Gastrocnemius medialis (tissue), 4 donors: Measurements from ENCODE around the gene EDC4.

ENCODE experiments used
- CTCF ChIP-seq, 5 experiments: fragments of 450-650 bp in 3 of 5; fragments of 200-600 bp in 2 of 5; sonication (generic) in 2 of 5; IDR thresholded peaks in 4 of 5; conservative IDR thresholded peaks in 1 of 5; 1 replicate in 4 of 5; 2 replicates in 1 of 5; pipeline ENCODE4 v1.5.1; 2016 to 2019; ENCODE audit warnings: antibody characterized with exemption in 5 of 5, mild to moderate bottlenecking in 3 of 5, moderate library complexity in 3 of 5
- POLR2A ChIP-seq, 2 donors: fragments of 450-650 bp; IDR thresholded peaks; one replicate each; pipeline ENCODE4 v1.6.1; 2017; ENCODE audit warnings: antibody characterized with exemption in 2 of 2, mild to moderate bottlenecking in 2 of 2, moderate library complexity in 2 of 2

DNA sequence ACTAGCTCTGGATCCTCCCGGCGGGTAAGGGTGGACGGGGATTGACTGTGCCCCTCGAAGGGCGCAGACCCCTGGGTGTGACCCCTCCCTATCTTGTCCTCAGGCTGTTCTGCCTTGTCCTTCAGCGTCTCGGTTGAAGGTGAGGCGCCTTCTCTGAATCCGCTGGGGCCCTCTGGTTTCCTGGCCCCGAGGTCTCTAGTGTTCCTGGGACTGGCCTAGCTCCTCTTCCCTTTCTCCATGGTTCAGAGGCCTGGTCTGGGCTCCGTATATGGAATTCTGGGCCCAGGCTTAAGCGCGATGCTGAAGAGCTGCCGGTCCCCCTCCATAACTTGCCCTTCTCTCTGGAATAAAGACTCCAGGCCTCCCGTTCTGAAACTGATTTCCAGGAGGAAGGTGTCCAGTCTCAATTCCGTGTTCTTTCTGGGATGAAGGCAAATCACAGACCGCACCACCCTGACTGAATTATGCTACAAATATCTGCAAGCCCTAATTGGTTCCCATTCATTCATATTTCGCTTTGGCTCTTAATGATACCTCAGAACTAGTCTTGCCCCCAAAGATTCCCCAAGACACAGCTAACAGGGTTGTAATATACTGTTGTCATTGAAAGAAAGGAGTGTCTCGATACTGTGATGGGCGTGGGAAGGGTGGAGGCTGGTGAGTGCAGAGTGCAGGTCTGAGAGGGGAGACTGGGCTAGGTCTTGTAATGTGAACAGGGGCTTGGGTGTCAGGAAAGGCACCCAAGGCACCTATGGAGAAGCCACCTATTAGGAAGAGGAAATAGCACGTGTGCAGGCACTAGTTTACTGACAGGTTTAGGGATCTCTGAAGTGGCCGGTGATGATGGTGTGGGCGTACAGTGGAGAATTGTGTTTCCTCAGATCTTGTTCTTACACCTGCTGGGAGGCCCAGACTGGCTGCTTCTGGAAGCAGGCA is 851 bp downstream of the EDC4 start:
- no peak for TF ChIP-seq CTCF (IDR thresholded peaks at IDR 0.05 in 4 of 5, conservative IDR thresholded peaks at IDR 0.05 in 1 of 5)
- TF ChIP-seq POLR2A (IDR thresholded peaks at IDR 0.05): no peak
